Measurements from ENCODE around the gene REG3G.

Gene REG3G

GRCh38 chr2:79025421-79025820 lies at the start of gene REG3G:
Gene REG3G (plus strand): TSS chr2:79025702. CDS start chr2:79026094, 392 bp downstream.
- DNase-seq, result no peak

DNA sequence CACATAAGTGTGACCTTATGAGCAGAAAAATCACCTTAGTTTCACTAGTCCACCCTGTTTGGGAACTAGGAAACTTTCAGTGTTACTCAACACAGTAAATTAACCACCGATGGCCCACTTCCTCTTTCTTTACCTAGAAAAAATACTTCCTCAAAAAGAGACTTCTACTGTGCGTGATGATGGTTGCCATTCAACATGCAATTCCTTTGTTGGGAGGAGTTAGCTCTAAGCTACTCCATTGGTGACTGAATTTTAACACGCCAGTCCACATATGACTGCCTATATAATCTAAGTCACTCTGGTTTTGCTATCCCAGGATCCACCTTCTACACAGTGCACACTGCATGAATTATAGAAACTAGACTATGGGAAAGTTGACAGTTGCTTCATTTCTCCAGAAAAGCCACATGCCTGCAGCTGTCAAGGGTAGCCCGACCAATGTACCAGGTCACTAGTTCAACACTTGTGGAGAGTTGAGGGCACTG lies 47.8 kb upstream of the REG3G start:
- no peak for DNase-seq

DNA sequence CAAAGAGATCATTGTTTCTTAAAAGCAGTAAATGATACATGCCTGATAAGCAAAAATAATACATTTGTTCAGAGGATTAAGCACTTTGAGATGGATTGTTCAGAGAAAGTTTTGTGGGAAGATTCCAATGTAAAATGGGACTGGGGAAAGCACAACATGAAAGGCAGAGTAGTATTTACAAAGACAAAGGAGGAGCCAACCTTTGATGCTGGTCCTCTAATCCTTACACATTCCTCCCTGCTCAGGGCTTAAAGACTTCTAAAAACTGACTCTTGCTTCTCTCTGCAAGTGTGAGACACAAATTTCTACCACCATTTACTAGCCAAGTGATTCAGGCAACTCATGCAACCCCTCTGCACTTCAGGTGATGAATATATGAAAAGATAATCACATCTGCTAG lies 47.2 kb upstream of the REG3G start:
- DNase-seq, result no peak

- no peak for DNase-seq
These were observed 45.9 kb upstream of the REG3G start for GRCh38 chr2:78979380-78980151.

DNA sequence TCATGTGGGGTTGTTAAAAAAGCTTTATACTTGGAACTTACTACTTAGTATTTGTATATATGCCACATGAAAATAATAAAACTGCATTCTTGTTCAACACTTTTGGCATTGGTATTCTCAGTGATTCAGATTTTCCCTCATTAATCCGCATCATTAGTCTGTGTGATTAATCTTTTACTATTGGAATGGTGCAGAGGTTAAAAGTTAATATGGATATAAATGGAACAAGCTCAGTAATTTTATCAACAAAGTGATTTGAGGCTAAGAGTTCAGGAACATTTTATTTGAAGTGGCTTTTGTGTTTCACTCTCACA lies 45.4 kb upstream of the REG3G start:
- DNase-seq, result no peak

DNA sequence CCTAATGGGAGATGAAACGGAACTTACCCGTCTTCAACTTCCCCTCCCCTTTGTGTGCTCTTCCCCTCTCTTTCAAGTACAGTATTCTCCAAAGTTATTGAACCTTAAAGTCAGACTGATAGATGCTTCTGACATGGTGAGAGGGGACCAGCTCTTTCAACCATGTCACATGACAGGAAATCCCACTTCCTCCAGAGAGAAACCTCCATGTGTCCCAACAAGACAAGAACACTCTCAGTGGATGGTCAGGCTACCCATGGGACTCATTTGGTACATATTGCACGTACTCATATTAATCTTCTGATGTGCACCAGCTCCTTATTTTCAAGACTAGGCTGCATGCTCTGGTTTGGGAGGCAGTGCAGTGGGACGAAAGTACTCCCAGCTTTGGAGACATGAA lies 44.6 kb upstream of the REG3G start:
- no peak for DNase-seq

DNA sequence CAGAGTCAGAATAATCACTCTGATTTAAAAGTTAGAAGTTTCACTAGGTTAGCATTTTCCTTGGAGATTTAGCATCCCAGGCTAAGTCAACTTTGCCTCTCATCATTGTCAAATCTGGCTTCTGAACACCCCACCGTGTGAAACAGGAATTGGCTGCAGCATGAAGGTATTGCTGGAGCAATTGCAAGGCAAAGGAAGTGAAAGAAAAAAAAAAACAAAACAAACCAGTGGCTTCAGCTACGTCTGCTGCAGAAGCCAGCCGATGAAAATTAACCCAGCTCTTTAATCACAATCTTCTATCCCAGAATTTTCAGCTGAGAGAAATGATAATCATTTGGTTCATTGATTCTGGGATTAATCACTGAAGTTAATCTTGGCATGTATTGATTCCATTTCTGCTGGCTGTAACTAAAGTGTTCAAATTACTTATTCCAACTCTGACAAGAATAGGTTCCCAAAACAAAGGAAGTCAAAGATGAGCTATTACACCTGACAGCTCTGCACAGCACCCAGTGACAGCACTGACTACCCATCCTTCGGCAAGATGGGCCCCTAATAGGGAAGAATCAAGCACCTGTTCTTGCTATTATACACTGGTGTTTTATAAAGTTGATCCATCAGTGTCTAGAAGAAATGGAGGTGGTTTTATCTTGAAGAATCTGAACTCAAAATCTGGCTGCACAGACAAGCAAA lies 42.7 kb upstream of the REG3G start:
- DNase-seq, result no peak

GRCh38 chr2:78984386-78984785 lies 41.1 kb upstream of the REG3G start:
- DNase-seq, result no peak

DNA sequence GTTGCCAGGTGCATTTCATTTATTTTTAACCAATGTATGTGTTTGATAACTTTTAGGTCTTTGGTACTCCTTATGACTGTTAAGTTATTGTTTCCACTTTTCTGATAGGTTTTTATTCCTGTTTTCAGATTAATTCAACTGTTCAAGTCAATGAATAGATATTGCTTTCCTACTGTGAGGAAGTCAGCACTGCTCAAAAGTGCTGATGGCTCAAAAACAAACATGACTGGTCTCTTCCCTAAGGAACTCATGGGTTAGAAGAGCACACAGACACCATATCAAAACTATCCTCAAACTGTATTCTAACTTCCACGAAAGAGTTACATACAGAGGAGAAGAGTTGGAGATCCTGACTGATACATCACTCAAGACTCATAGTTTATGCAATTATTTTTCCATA lies 39.9 kb upstream of the REG3G start:
- no peak for DNase-seq

DNA sequence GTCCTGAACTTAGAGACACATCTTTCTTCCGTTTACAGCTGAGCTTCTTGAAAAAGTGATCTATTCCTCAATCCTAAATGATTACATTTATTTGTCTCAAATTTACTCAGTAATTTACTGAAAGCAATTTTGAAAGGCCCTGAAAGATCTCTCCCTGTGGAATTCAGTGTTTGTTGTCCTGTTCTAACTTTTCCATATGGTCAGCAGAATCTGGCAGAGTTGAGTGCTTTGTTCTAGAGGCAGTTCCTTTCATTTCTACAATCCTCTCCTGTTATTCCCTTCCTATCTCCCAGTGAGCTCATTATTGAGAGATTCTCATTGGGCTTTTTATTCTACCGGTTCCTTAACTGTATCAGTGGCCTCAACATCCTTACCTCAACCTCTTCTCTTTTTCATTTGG lies 36.5 kb upstream of the REG3G start:
- no peak for DNase-seq

GRCh38 chr2:78992451-78992806 lies 33.1 kb upstream of the REG3G start:
- no peak for DNase-seq

- no peak for DNase-seq
These were observed 32.5 kb upstream of the REG3G start for GRCh38 chr2:78992807-78993517.

DNA sequence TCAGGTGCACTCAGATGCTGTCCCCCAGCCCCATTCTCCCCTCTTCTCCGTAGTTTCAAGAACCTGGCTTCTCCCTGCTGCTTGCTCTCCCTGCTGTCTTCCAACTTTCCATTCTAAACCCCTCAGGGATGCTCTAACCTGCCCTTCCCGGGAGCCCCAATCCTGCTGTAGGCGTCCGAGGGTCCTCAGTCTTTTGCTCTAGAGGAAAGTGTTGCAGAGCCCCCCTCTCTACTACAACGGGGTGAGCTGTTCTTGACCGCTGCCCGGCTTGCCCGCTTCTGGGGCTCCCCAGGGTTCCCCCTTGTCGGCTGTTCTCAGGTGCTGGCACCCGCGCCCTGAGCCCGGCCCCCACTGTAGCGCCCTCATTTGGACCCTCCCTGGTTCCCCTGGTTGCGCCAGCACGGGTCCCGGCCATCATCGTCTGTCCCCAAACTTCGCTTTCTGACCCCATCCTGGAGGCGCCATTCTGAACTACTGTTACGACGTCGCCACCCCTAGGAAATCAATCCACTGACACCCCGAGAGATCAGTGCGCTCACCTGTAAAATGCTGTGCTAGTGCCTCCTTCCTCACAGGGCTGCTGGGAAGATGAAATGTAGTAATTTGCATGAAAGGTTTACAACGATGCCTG lies 31.9 kb upstream of the REG3G start:
- DNase-seq, result no peak

DNA sequence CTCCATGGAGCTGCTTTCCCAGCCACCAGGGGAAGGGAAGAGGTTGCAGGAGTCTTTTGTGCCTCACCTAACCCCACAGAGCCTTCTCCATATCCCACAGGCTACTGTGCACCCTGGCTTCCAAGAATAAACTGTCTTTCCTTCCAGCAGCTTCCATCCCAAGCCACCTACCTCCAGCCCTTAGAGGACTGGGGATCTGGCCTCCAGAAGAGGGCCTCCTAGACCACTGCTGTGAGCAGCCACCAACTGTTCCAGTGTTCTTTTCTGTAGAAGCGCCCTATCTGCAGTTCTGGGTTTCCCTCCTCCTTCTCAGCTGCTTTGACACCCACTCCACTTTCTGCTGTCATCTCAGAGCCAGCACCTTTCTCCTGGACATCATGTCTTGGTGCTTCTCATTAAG lies 30.7 kb upstream of the REG3G start:
- DNase-seq, result no peak

DNA sequence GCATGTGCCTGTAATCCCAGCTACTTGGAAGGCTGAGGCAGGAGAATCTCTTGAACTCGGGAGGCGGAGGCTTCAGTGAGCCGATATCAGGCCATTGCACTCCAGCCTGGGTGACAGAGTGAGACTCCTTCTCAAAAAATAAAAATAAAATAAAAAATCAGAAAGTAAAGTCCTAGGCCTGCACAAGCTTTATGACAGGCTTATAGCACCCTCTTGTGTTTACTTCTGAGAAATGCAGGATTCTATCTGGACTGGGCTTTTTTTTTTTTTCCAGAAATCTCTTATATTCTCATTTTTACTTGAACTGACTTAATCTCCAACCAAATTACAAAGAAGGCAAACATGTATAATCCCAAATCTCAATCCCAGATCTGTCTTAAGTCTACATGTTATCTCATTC lies 26.1 kb upstream of the REG3G start:
- DNase-seq, result no peak

DNA sequence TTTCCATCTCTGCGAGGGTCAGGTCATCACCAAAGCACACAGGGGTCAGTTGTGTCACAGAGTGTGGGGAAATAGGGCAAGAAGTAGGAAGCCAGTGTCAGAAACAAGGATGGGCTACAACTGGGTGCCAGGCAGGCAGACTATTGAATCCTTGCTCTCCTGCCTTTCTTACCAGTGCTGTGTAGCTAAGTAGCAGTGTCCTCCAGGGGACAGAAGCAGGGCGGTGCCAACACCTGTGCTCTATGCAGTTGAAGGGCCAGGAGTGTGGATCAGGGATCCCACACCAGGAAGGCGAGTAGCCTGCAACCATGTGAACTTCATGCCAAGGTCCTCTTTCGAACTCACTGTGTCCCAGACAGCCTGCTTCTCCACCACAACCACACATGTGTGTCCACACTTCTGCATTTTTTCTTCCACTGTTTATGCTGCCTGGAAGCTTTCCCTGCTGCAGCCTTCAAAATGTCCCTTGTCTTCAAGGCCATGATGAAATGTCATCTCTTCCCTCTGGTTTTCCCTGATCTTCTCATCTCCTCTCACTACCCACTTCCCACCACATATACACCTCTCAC lies 25.4 kb upstream of the REG3G start:
- DNase-seq, result no peak

DNA sequence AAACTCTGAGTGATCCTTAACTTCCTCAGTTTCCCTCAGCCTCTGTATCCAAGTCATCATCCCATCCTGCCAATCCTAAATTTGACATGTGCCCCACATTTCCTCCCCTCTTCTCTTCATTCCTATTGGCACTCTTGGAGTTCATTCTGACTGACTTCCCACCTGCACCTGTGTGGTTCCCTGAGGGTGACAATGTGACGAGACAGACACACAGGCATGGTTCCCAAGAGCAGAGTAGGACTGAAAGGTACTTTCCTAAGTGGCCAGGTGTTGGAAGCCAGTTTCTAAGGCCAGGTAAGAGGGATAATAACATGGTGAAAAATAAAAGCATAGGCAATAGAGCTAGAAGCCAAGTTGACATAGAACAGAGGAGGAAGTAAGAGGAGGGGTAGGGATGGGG lies 24.2 kb upstream of the REG3G start:
- DNase-seq, result no peak

DNA sequence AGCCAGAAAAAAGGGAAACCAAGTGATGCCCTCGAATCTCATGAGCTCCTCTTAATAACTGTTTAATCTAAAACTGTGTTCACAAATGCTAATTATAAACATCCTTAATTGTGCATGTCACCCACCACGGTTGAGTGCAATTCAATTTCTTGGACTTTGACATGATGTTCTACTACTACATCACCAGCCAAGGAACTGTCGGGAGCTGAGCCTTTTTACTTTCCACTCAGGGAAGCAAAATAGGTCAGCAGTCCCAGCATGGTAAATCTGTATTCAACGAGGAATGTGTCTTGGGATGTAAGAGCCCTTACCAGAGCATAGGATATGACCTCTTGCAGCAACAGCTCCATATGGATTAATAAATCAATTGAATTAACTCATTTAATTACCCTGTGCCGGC lies 20.8 kb upstream of the REG3G start:
- DNase-seq, result no peak

- DNase-seq, result no peak
These were observed 20.3 kb upstream of the REG3G start for GRCh38 chr2:79005216-79005615.

- no peak for DNase-seq
These were observed 16.1 kb upstream of the REG3G start for GRCh38 chr2:79009388-79009787.

DNA sequence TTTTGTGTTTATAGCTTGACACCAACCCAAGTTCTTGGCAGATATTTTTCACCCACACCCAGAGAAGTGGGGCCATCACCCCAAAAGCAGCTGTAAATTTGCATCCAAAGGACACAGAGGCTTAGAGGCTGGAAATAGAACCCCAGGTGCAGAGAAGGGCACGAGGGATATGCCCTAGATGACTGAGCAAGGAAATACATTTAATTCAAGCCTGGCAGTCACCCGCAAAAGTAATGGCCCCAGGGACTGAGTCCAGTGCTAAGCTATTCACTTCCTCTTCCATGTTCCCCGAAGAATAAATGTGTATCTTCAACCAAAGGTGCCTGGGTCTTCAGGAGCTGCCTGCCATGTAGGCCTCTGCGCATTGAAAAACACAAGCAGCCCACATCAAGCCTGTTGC lies 14.0 kb upstream of the REG3G start:
- no peak for DNase-seq

GRCh38 chr2:79013629-79014028 lies 11.9 kb upstream of the REG3G start:
- DNase-seq, result no peak

- no peak for DNase-seq
These were observed 9.2 kb upstream of the REG3G start for GRCh38 chr2:79016342-79016741.

Data from NCI-H226 (cell line).